HEK293 (cell line): ENCODE measurements around the gene TTLL5.

Experiments
- ATF2 ChIP-seq: fragments of 450-650 bp; formaldehyde crosslinking; IDR thresholded peaks from 2 replicates; pipeline ENCODE4 v1.5.1; 2016; ENCODE audit warnings: missing biosample characterization, missing genetic modification characterization, low read depth
- CTCF ChIP-seq: fragments of 450-650 bp; formaldehyde crosslinking; IDR thresholded peaks from 2 replicates; pipeline ENCODE4 v1.5.1; 2016; ENCODE audit warnings: missing biosample characterization, missing genetic modification characterization
- YY1 ChIP-seq: fragments of 450-650 bp; formaldehyde crosslinking; IDR thresholded peaks from 2 replicates; pipeline ENCODE4 v1.5.1; 2018; ENCODE audit warnings: missing biosample characterization, missing genetic modification characterization
- ZBTB1 ChIP-seq: fragments of 450-650 bp; formaldehyde crosslinking; IDR thresholded peaks from 2 replicates; pipeline ENCODE4 v1.5.1; 2016; ENCODE audit warnings: missing biosample characterization, missing genetic modification characterization
- ZFP41 ChIP-seq: fragments of 450-650 bp; formaldehyde crosslinking; IDR thresholded peaks from 2 replicates; pipeline ENCODE4 v1.5.1; 2016; ENCODE audit warnings: missing biosample characterization, missing genetic modification characterization, borderline replicate concordance
- ZNF239 ChIP-seq: fragments of 450-650 bp; formaldehyde crosslinking; IDR thresholded peaks from 2 replicates; pipeline ENCODE4 v1.5.1; 2016; ENCODE audit warnings: missing biosample characterization, missing genetic modification characterization
- ZNF398 ChIP-seq: fragments of 450-650 bp; formaldehyde crosslinking; IDR thresholded peaks from 2 replicates; pipeline ENCODE4 v1.5.1; 2017; ENCODE audit warnings: missing biosample characterization, missing genetic modification characterization
- ZNF426 ChIP-seq: fragments of 450-650 bp; formaldehyde crosslinking; IDR thresholded peaks from 2 replicates; pipeline ENCODE4 v1.5.1; 2017; ENCODE audit warnings: missing biosample characterization, missing genetic modification characterization, mild to moderate bottlenecking, inconsistent platforms, moderate library complexity
- ZNF580 ChIP-seq: fragments of 450-650 bp; formaldehyde crosslinking; IDR thresholded peaks from 2 replicates; pipeline ENCODE4 v1.5.1; 2016; ENCODE audit warnings: missing biosample characterization, missing genetic modification characterization
- ZNF768 ChIP-seq: fragments of 450-650 bp; formaldehyde crosslinking; IDR thresholded peaks from 2 replicates; pipeline ENCODE4 v1.5.1; 2018; ENCODE audit warnings: missing biosample characterization, mild to moderate bottlenecking, missing genetic modification characterization
- ZNF830 ChIP-seq: fragments of 450-650 bp; IDR thresholded peaks from 2 replicates; pipeline ENCODE4 v1.5.0; 2018; ENCODE audit warnings: missing biosample characterization, missing genetic modification characterization, low read depth, mild to moderate bottlenecking, moderate library complexity

- TF ChIP-seq ZNF398 (tag by site-specific recombination) (no peak), ZNF830 (no peak), ZNF580 (tag by site-specific recombination) (no peak), CTCF (tag by site-specific recombination) (no peak), ZNF239 (no peak), ZNF768 (tag by site-specific recombination) (no peak), ZFP41 (tag by site-specific recombination) (no peak), YY1 (tag by site-specific recombination) (no peak), ATF2 (tag by site-specific recombination) (no peak), ZNF426 (tag by site-specific recombination) (no peak), ZBTB1 (tag by site-specific recombination) (no peak)
These were observed 164.1 kb downstream of the TTLL5 start for GRCh38 chr14:75825147-75825592.
